Measurements from ENCODE around the gene BET1L.
"Not testable (repeated sequence)": the region's sequence is repeated elsewhere in the genome, so short reads cannot be mapped to it uniquely, and the experiment has no call there.

Gene BET1L

GRCh38 chr11:193481-193880, 13.7 kb downstream of the BET1L start:
- DNase-seq, result not testable (repeated sequence)

DNA sequence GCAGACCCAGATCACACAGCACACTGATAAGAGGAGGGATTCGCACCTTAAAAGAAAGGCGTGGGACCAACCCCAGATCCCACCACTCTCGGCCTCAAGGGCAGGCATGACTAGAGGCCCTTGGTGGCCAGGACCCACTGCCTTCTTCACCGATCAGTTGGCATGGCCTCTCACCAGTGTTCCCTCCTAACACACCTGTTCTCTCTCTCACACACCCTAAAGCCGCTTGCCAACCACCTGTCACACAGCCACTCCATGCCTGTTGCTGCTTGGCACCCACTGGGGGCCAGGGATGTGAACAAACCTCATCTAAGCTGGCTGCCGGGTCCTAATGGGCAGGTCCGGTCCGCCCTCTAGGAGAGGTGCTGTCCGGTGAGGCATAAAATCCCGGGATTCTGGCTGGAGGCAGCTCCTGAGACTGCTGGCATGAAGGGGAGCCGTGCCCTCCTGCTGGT, 14.5 kb downstream of the BET1L start, which contains the start of gene SCGB1C1:
SCGB1C1 (plus strand) TSS at position 405 of the 455 bp plus-strand sequence; CDS start at position 427, 22 bp downstream.
- DNase-seq, result not testable (repeated sequence)

DNA sequence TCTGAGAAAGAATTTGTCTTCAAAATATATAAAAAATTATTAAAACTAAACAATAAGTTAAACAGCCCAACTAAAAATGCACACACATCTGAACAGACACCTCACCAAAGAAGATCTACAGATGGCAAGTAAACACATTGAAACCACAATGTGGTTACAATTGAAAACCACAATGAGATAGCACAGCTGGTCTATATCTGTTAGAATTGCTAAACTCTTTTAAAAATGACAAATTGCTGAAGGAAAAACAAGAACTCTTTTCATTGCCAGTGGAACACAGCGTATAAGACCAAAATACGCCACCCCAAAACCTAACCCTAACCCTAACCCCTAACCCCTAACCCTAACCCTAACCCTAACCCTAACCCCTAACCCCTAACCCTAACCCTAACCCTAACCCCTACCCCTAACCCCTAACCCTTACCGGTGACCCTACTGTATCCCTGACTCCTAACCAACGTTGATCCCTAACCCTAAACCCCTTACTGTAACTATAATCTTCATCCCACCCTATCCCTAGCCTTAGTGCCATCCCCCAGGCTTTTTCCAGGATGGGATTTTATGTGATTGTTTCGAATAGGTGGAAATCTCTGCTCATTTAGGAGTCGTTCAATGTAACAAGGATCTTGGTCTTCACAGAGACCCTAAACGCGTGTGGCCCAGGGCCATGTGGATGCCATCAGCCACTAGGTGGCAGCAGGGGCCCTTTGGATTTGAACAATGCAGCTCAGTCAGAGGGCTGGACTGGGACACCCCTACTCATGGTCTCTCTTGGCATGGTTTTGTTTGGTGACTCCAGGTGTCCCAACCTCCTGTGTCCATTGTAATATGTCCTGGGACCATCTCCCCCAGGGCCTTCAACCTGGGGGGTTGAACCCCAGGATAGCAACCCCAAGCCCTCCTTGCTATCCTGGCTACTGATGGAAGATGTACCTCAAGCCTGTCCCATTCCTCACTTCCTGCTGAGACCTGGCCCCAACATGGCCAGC, 15.4 kb downstream of the BET1L start:
- not testable (repeated sequence) for DNase-seq

DNA sequence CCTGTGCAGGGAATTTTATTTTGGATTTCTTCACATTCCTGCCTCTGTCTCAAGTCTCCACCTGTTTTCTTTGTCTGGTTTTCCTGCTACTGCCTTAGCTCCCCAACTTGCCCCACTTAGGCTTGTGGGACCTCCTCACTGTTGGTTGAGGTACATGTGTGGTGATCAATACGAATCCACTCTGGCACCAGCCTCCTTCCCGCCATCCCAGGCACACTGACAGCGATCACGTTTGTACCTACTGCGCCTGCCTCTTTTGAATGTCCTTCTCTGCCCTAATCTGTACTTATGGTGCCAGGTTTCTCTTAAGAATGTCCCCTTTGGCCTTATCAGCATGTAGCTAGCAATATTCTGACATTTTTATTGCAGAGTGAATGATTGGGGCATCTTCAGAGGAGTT, 16.7 kb downstream of the BET1L start:
- DNase-seq, result not testable (repeated sequence)

- DNase-seq, result not testable (repeated sequence)
Observed at GRCh38 chr11:189843-190311, 17.3 kb downstream of the BET1L start.

GRCh38 chr11:189200-189783, 17.9 kb downstream of the BET1L start:
- not testable (repeated sequence) for DNase-seq

DNA sequence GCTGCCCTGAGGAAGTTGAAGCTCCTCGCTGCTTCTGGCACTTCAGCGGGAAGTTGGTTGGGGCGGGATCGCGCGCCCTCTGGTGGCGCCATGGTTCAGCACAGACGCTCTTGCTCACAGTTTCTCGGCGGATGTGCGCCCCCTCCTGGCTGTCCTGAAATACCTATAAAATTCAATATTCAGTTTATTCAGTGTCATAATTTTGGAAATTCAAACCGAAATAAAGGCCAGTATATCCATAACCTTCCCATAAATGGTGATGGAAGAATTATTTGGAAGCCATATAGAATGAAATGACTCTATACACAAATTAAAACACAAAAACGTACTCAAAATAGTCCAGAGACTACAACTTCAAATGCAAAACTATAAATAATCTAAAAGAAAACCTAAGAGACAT, 27.0 kb downstream of the BET1L start:
- not testable (repeated sequence) for DNase-seq
